Liver (tissue), 9 donors: Measurements from ENCODE around the gene ARHGEF16. TPM values are rescaled to one million over a fixed set of nuclear protein-coding genes. Genes with fewer than 3 reads are reported as not detected.

Source experiments
- DNase-seq: peaks from one replicate; pipeline ENCODE4 v3.0.0-alpha.2; 2017; ENCODE audit warnings: low spot score
- H3K27ac ChIP-seq, 2 donors: one replicate each; pipeline ENCODE4 v1.7.0; 2013; ENCODE audit warnings: inconsistent platforms in 2 of 2, low read length in 2 of 2, control low read depth in 1 of 2, low read depth in 1 of 2, mild to moderate bottlenecking in 1 of 2
- H3K27me3 ChIP-seq, 4 donors: one replicate each; pipeline versions ENCODE4 v1.6.1 to v1.7.0; 2013; ENCODE audit warnings: low read length in 3 of 4, inconsistent platforms in 1 of 4, mild to moderate bottlenecking in 1 of 4, moderate library complexity in 1 of 4; ENCODE audit not compliant: control insufficient read depth in 4 of 4, insufficient read depth in 4 of 4
- H3K36me3 ChIP-seq, 4 donors: one replicate each; pipeline versions ENCODE4 v1.6.1 to v1.7.0; 2013; ENCODE audit warnings: low read length in 3 of 4, mild to moderate bottlenecking in 3 of 4, low read depth in 1 of 4, moderate library complexity in 1 of 4; ENCODE audit not compliant: control insufficient read depth in 4 of 4, insufficient read depth in 3 of 4
- H3K4me1 ChIP-seq, 4 donors: one replicate each; pipeline versions ENCODE4 v1.6.1 to v1.7.0; 2013; ENCODE audit warnings: low read length in 3 of 4, mild to moderate bottlenecking in 3 of 4, moderate library complexity in 1 of 4; ENCODE audit not compliant: control insufficient read depth in 4 of 4, insufficient read depth in 4 of 4
- H3K4me3 ChIP-seq, 3 donors: one replicate each; pipeline versions ENCODE4 v1.6.1 to v1.7.0; 2013; ENCODE audit warnings: low read length in 3 of 3, control low read depth in 1 of 3, low read depth in 1 of 3, mild to moderate bottlenecking in 1 of 3
- H3K9ac ChIP-seq, 2 donors: one replicate each; pipeline ENCODE4 v1.7.0; 2013; ENCODE audit warnings: low read length in 2 of 2, mild to moderate bottlenecking in 2 of 2, moderate library complexity in 2 of 2, control low read depth in 1 of 2, low read depth in 1 of 2
- H3K9me3 ChIP-seq, 4 donors: one replicate each; pipeline versions ENCODE4 v1.6.1 to v1.7.0; 2013; ENCODE audit warnings: low read length in 3 of 4; ENCODE audit not compliant: control insufficient read depth in 4 of 4
- EGR1 ChIP-seq, 2 donors: IDR thresholded peaks; 2 replicates each; pipeline ENCODE4 v1.6.1; 2016 to 2018; ENCODE audit warnings: antibody characterized with exemption in 2 of 2, low read depth in 2 of 2
- FOXA2 ChIP-seq: IDR thresholded peaks from 2 replicates; pipeline ENCODE4 v1.6.1; 2016; ENCODE audit warnings: antibody characterized with exemption
- GABPA ChIP-seq, 2 donors: IDR thresholded peaks in 1 of 2; conservative IDR thresholded peaks in 1 of 2; 2 replicates each; pipeline ENCODE4 v1.6.1; 2016; ENCODE audit warnings: antibody characterized with exemption in 2 of 2, mild to moderate bottlenecking in 1 of 2, moderate library complexity in 1 of 2
- HNF4A ChIP-seq, 2 donors: conservative IDR thresholded peaks; 2 replicates each; pipeline ENCODE4 v1.6.1; 2016; ENCODE audit warnings: antibody characterized with exemption in 2 of 2, mild to moderate bottlenecking in 2 of 2
- NR2F2 ChIP-seq: IDR thresholded peaks from 2 replicates; pipeline ENCODE4 v1.6.1; 2016; ENCODE audit warnings: antibody characterized with exemption
- RXRA ChIP-seq, 2 donors: IDR thresholded peaks; 2 replicates each; pipeline ENCODE4 v1.6.1; 2017 to 2018; ENCODE audit warnings: antibody characterized with exemption in 2 of 2, mild to moderate bottlenecking in 1 of 2
- TAF1 ChIP-seq: conservative IDR thresholded peaks from 2 replicates; pipeline ENCODE4 v1.6.1; 2016; ENCODE audit warnings: antibody characterized with exemption, mild to moderate bottlenecking
- ZBTB33 ChIP-seq: IDR thresholded peaks from 2 replicates; pipeline ENCODE4 v1.6.1; 2016; ENCODE audit warnings: antibody characterized with exemption
- WGBS: extraction: QIAGEN DNeasy Blood & Tissue Kit; methylation state at CpG from one replicate; pipeline ENCODE4 v1.1.7; 2013; 5-methylcytosine and 5-hydroxymethylcytosine counted together
- polyA plus RNA-seq, 2 donors: library from polyadenylated mRNA; stranded (reverse) in 1 of 2; unstranded in 1 of 2; fragments of 200-250 nt in 1 of 2; fragments of >200 nt in 1 of 2; fragmentation: Nextera tagmentation in 1 of 2; extraction: Ambion mirVana in 1 of 2; gene quantifications; one replicate each; pipeline versions ENCODE4 v1.2.1 to v1.2.3, GENCODE V29; 2013 to 2015
- total RNA-seq, 2 donors: library from RNA; depleted of rRNA; stranded (reverse); fragments of >200 nt; gene quantifications; one replicate each; pipeline ENCODE4 v1.2.3, GENCODE V29; 2014
- TF ChIP-seq, protein P1 (sequence below): IDR thresholded peaks from 2 replicates; pipeline ENCODE4 v1.6.1; 2016; ENCODE audit warnings: antibody characterized with exemption
- donor health status: healthy.
- donor health status: healthy.
- donor health status: healthy.
- donor health status: healthy.
- donor health status: healthy.

The ARHGEF16 gene
- total and polyA plus RNA-seq, 4 donors: 0.65 to 5.6 (median 2.8) TPM

GRCh38 chr1:3412376-3412775 is 42.1 kb upstream of the ARHGEF16 start:
- H3K4me1 ChIP-seq: no peaks in the 10 kb centered on the region
- H3K9me3 ChIP-seq: peaks cover 0 to 4% (median 2%) of the 10 kb centered on the region in 4 donors
- 91% methylated on average over 33 of the region's 33 CpGs for WGBS
- TF ChIP-seq FOXA2: no peak
- H3K4me3 ChIP-seq: no peak overlapping the region
- no peaks in the 10 kb centered on the region for H3K27me3 ChIP-seq
- no peak overlapping the region for H3K27ac ChIP-seq
- no peak for DNase-seq
- no peak overlapping the region for H3K9ac ChIP-seq
- H3K36me3 ChIP-seq: no peaks in the 10 kb centered on the region

GRCh38 chr1:3413975-3414710 is 40.3 kb upstream of the ARHGEF16 start:
- Histone ChIP-seq H3K27ac (no peak overlapping the region), H3K4me1 (no peaks in the 10 kb centered on the region), H3K9ac (no peak overlapping the region), H3K9me3 (peaks cover 0 to 4% (median 2%) of the 10 kb centered on the region in 4 donors), H3K4me3 (no peak overlapping the region), H3K36me3 (no peaks in the 10 kb centered on the region), H3K27me3 (no peaks in the 10 kb centered on the region)
- WGBS: 91% methylated on average over 34 of the region's 34 CpGs
- no peak for TF ChIP-seq RXRA (IDR thresholded peaks at IDR 0.05)
- DNase-seq: no peak

- DNase-seq: no peak
Measured at GRCh38 chr1:3415260-3416090, 39.0 kb upstream of the ARHGEF16 start.

More at GRCh38 chr1:3415260-3416090, 39.0 kb upstream of the ARHGEF16 start:
- Histone ChIP-seq H3K9ac (no peak overlapping the region), H3K4me1 (no peaks in the 10 kb centered on the region), H3K9me3 (peaks cover 0 to 4% (median 2%) of the 10 kb centered on the region in 4 donors), H3K27me3 (no peaks in the 10 kb centered on the region), H3K36me3 (no peaks in the 10 kb centered on the region), H3K27ac (no peak overlapping the region), H3K4me3 (no peak overlapping the region)
- 58% methylated on average over 39 of the region's 39 CpGs for WGBS
- TF ChIP-seq HNF4A (conservative IDR thresholded peaks at IDR 0.05) (no peak), EGR1 (IDR thresholded peaks at IDR 0.05; ENCODE audit: low read depth in 2 of 2) (no peak), NR2F2 (no peak), ZBTB33 (no peak), GABPA (IDR thresholded peaks at IDR 0.05 in 1 of 2, conservative IDR thresholded peaks at IDR 0.05 in 1 of 2) (no peak), TAF1 (no peak)
- TF ChIP-seq, protein P1, sequence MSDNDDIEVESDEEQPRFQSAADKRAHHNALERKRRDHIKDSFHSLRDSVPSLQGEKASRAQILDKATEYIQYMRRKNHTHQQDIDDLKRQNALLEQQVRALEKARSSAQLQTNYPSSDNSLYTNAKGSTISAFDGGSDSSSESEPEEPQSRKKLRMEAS: no peak
